H1 (cell line): ENCODE results near the gene UBE2I. TPM values are rescaled to one million over a fixed set of nuclear protein-coding genes. Genes with fewer than 3 reads are reported as not detected.

Experiments used
- CTCF ChIA-PET: fragments of 300-600 bp; sonication (Branson Sonifier 250); formaldehyde crosslinking; loops from one replicate; lab custom pipeline; 2021; ENCODE audit not compliant: partially characterized antibody; lab: Charles Lee
- POLR2A ChIA-PET: fragments of 300-600 bp; sonication (Branson Sonifier 250); formaldehyde crosslinking; loops from one replicate; lab custom pipeline; 2021; ENCODE audit warnings: inconsistent platforms; ENCODE audit not compliant: partially characterized antibody; lab: Charles Lee
- DNase-seq, 2 experiments: peaks; one replicate each; pipeline versions ENCODE4 v3.0.0 to v3.0.0-alpha.2; 2010 to 2022; ENCODE audit warnings: low spot score in 2 of 2, low read depth in 1 of 2, mixed read lengths in 1 of 2
- FAIRE-seq: peaks from 2 replicates; lab custom pipeline; 2011; peaks lifted over from hg19 to GRCh38; lab: Jason Lieb, UNC
- H2AFZ ChIP-seq: 2 replicates; pipeline ENCODE4 v1.8.1; 2012; ENCODE audit warnings: low read length, inconsistent platforms
- H2AK5ac ChIP-seq: 2 replicates; pipeline ENCODE4 v1.6.1; 2013; ENCODE audit warnings: low read depth, low read length
- H2BK120ac ChIP-seq: replicated peaks from 2 replicates; pipeline ENCODE3; 2013; ENCODE audit warnings: low read depth, low read length, inconsistent platforms
- H2BK12ac ChIP-seq: 2 replicates; pipeline ENCODE4 v1.6.1; 2013; ENCODE audit warnings: low read depth, low read length
- H2BK15ac ChIP-seq: 2 replicates; pipeline ENCODE4 v1.6.1; 2013; ENCODE audit warnings: low read length
- H2BK20ac ChIP-seq: 2 replicates; pipeline ENCODE4 v1.6.1; 2013; ENCODE audit warnings: low read length
- H2BK5ac ChIP-seq: 2 replicates; pipeline ENCODE4 v1.6.1; 2013; ENCODE audit warnings: low read depth, low read length
- H3K14ac ChIP-seq: 2 replicates; pipeline ENCODE4 v1.6.1; 2013; ENCODE audit warnings: inconsistent platforms; ENCODE audit not compliant: insufficient read length
- H3K18ac ChIP-seq: 2 replicates; pipeline ENCODE4 v1.6.1; 2013; ENCODE audit warnings: low read length; ENCODE audit errors: extremely low read depth
- H3K23ac ChIP-seq: 2 replicates; pipeline ENCODE4 v1.6.1; 2013; ENCODE audit warnings: inconsistent platforms; ENCODE audit not compliant: insufficient read length
- H3K23me2 ChIP-seq: 2 replicates; pipeline ENCODE4 v1.6.1; 2013; ENCODE audit warnings: low read depth, low read length
- H3K27ac ChIP-seq: 2 replicates; pipeline ENCODE4 v1.6.1; 2011; ENCODE audit warnings: low read depth, low read length, inconsistent platforms
- H3K27me3 ChIP-seq, 4 experiments: replicated peaks in 1 of 4; 1 replicate in 1 of 4; 2 replicates in 3 of 4; pipeline versions ENCODE4 v1.6.1 to v1.8.1; 2011 to 2013; ENCODE audit warnings: low read length in 3 of 4, mild to moderate bottlenecking in 3 of 4, inconsistent platforms in 2 of 4, mixed read lengths in 2 of 4, moderate library complexity in 1 of 4; ENCODE audit not compliant: control insufficient read depth in 3 of 4, insufficient read depth in 3 of 4; ENCODE audit errors: extremely low read depth in 1 of 4
- H3K36me3 ChIP-seq, 4 experiments: 2 replicates each; pipeline versions ENCODE4 v1.6.1 to v1.8.1; 2011 to 2013; ENCODE audit warnings: mild to moderate bottlenecking in 4 of 4, low read length in 3 of 4, moderate library complexity in 2 of 4, control low read depth in 1 of 4, inconsistent platforms in 1 of 4; ENCODE audit not compliant: insufficient read depth in 4 of 4, control insufficient read depth in 2 of 4
- H3K4ac ChIP-seq: replicated peaks from 2 replicates; pipeline ENCODE3; 2013; ENCODE audit warnings: low read length, low read depth, mixed read lengths, inconsistent platforms; ENCODE audit not compliant: insufficient read length
- H3K4me1 ChIP-seq, 4 experiments: replicated peaks in 1 of 4; 1 replicate in 1 of 4; 2 replicates in 3 of 4; pipeline versions ENCODE4 v1.6.1 to v1.8.1; 2011 to 2013; ENCODE audit warnings: low read length in 3 of 4, inconsistent platforms in 2 of 4, mixed read lengths in 1 of 4; ENCODE audit not compliant: insufficient read depth in 4 of 4, control insufficient read depth in 3 of 4
- H3K4me2 ChIP-seq, 2 experiments: 2 replicates each; pipeline versions ENCODE4 v1.6.1 to v1.8.1; 2011 to 2013; ENCODE audit warnings: low read depth in 2 of 2, low read length in 2 of 2, control low read depth in 1 of 2, inconsistent platforms in 1 of 2, mild to moderate bottlenecking in 1 of 2; ENCODE audit not compliant: insufficient read depth in 1 of 2
- H3K4me3 ChIP-seq, 4 experiments: fragments of 200-600, 300-600 bp in 1 of 4; sonication (generic), shearing (Covaris generic), sonication (Bioruptor Twin) in 1 of 4; 2 replicates each; pipeline versions ENCODE4 v1.5.1 to v1.8.1; 2011 to 2016; ENCODE audit warnings: low read length in 4 of 4, low read depth in 3 of 4, control low read depth in 2 of 4, inconsistent platforms in 2 of 4, mild to moderate bottlenecking in 2 of 4, mixed read lengths in 1 of 4, moderate library complexity in 1 of 4; ENCODE audit not compliant: insufficient read depth in 2 of 4; ENCODE audit errors: extremely low read depth in 1 of 4
- H3K56ac ChIP-seq: replicated peaks from 2 replicates; pipeline ENCODE3; 2013; ENCODE audit warnings: low read depth, mild to moderate bottlenecking, mixed read lengths, low read length, inconsistent platforms; ENCODE audit not compliant: insufficient read length
- H3K79me1 ChIP-seq: 2 replicates; pipeline ENCODE4 v1.6.1; 2013; ENCODE audit warnings: low read depth, low read length, control low read depth
- H3K79me2 ChIP-seq, 2 experiments: 2 replicates each; pipeline versions ENCODE4 v1.6.1 to v1.8.1; 2012 to 2013; ENCODE audit warnings: low read length in 2 of 2, mild to moderate bottlenecking in 2 of 2, inconsistent platforms in 1 of 2; ENCODE audit not compliant: insufficient read depth in 2 of 2, control insufficient read depth in 1 of 2
- H3K9ac ChIP-seq, 4 experiments: replicated peaks in 1 of 4; 1 replicate in 1 of 4; 2 replicates in 3 of 4; pipeline versions ENCODE4 v1.6.1 to v1.8.1; 2011 to 2013; ENCODE audit warnings: low read depth in 3 of 4, low read length in 3 of 4, control low read depth in 2 of 4, mild to moderate bottlenecking in 2 of 4, moderate library complexity in 2 of 4, inconsistent platforms in 1 of 4; ENCODE audit errors: extremely low read depth in 1 of 4
- H3K9me3 ChIP-seq, 2 experiments: 2 replicates each; pipeline versions ENCODE4 v1.6.1 to v1.8.1; 2012 to 2013; ENCODE audit warnings: mild to moderate bottlenecking in 2 of 2, moderate library complexity in 2 of 2, control low read depth in 1 of 2, inconsistent platforms in 1 of 2, low read depth in 1 of 2, low read length in 1 of 2, mixed read lengths in 1 of 2; ENCODE audit not compliant: insufficient read depth in 2 of 2
- H4K20me1 ChIP-seq, 2 experiments: replicated peaks in 1 of 2; 2 replicates each; pipeline versions ENCODE3 to v1.8.1; 2011 to 2013; ENCODE audit warnings: inconsistent platforms in 2 of 2, low read length in 2 of 2, mild to moderate bottlenecking in 1 of 2; ENCODE audit not compliant: insufficient read depth in 2 of 2, control insufficient read depth in 1 of 2
- H4K5ac ChIP-seq: 2 replicates; pipeline ENCODE4 v1.6.1; 2013; ENCODE audit warnings: low read length, low read depth, mixed read lengths, inconsistent platforms; ENCODE audit not compliant: insufficient read length
- H4K8ac ChIP-seq: 2 replicates; pipeline ENCODE4 v1.8.0; 2013; ENCODE audit warnings: mild to moderate bottlenecking, moderate library complexity, low read length, inconsistent platforms; ENCODE audit not compliant: insufficient read depth; ENCODE audit errors: extremely low read depth
- H4K91ac ChIP-seq: replicated peaks from 2 replicates; pipeline ENCODE3; 2013; ENCODE audit warnings: low read length, mixed read lengths, inconsistent platforms; ENCODE audit not compliant: insufficient read length
- POLR2AphosphoS5 ChIP-seq: IDR thresholded peaks from 2 replicates; pipeline ENCODE4 v1.6.1; 2011; ENCODE audit warnings: low read depth, low read length
- POU5F1 ChIP-seq: IDR thresholded peaks from 2 replicates; pipeline ENCODE4 v1.6.1; 2011; ENCODE audit warnings: low read depth, mild to moderate bottlenecking, low read length, moderate library complexity
- WGBS, 2 experiments: shearing (Covaris generic) in 1 of 2; methylation state at CpG; one replicate each; pipeline versions ENCODE4 v1.1.6 to v1.1.7; 2013 to 2015; ENCODE audit warnings: low lambda C conversion rate in 2 of 2, mixed read lengths in 2 of 2, inconsistent platforms in 1 of 2, low coverage in 1 of 2, missing lambda C conversion rate in 1 of 2; ENCODE audit not compliant: insufficient replicate concordance in 2 of 2, insufficient coverage in 1 of 2, insufficient read length in 1 of 2; ENCODE audit errors: extremely low coverage in 1 of 2, missing lambda C conversion rate in 1 of 2; 5-methylcytosine and 5-hydroxymethylcytosine counted together
- polyA plus RNA-seq, 7 experiments: library from polyadenylated mRNA; depleted of rRNA in 3 of 7; stranded (reverse) in 5 of 7; unstranded in 2 of 7; fragments of >200 nt in 5 of 7; fragments of 200-250 nt in 2 of 7; gene quantifications; 1 replicate in 5 of 7; 2 replicates in 1 of 7; 4 replicates in 1 of 7; pipeline versions ENCODE4 v1.2.1 to v1.2.3, GENCODE V29; 2011 to 2013; ENCODE audit warnings: missing spikeins in 2 of 7, mixed read lengths in 2 of 7
- total RNA-seq: library from RNA; stranded (reverse); fragmentation: NEBNext Ultra II Directional; extraction: Animal tissue kit (Norgen Biotek cat#: 25700); gene quantifications from 2 replicates; pipeline ENCODE4 v1.2.1, GENCODE V29; 2021

UBE2I gene
- total and polyA plus RNA-seq, 2 of the 8 experiments (the other 6 are each of a cell fraction or from before 2014, with no cell fraction given), result 148 to 268 TPM

DNA sequence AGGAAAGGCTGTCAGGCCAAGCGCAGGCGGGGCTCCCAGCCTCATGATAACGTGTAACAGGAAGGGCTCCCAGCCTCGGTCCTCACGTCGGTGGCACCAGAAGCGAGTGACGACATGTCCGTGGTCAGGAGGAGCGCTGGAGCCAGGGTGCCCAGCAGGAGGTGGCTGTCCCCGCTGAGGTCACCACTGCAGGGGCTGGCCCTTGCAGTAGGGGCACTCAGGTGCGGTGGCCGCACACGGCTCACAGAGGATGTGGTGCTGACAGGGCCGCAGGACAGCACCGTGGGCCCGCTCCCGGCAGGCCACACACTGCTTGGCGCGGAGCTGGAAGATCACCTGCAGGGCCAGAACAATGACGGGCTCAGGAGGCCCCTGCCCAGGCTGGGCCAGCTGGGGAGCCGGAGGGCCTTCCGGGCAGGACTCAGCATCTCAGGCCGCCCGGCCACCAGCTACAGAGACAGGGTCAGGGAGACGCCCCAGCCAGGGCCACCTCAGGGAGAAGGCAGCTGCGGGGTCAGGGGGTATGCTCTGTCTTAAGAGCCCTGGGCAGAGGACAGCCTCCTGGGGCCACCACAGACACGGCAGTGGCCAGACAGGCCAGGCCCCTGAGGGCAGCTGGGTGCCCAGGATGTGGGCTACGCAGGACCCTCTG lies 56.8 kb downstream of the UBE2I start:
- Histone ChIP-seq H2BK120ac (no peak overlapping the region), H3K23ac (no peak overlapping the region), H3K9ac (no peak overlapping the region), H2BK20ac (no peak overlapping the region), H2AFZ (no peak overlapping the region), H3K27me3 (no peaks in the 10 kb centered on the region), H2BK15ac (no peak overlapping the region), H2BK5ac (no peak overlapping the region), H3K9me3 (no peaks in the 10 kb centered on the region), H4K5ac (no peak overlapping the region), H3K79me1 (peaks cover 5% of the 10 kb centered on the region; the same call in 1 of the 2 replicates), H3K23me2 (no peaks in the 10 kb centered on the region), H3K14ac (no peak overlapping the region), H2AK5ac (no peak overlapping the region), H3K79me2 (peaks cover 0 to 5% of the 10 kb centered on the region in 2 experiments; a peak in 1 of 4 replicates), H2BK12ac (no peak overlapping the region), H3K18ac (no peak overlapping the region), H4K20me1 (peaks cover 8 to 29% of the 10 kb centered on the region in 2 experiments), H3K4me3 (no peak overlapping the region), H3K4me2 (no peak overlapping the region), H4K91ac (no peak overlapping the region), H3K4me1 (no peaks in the 10 kb centered on the region)
- POLR2A ChIA-PET, result interaction anchor here (0.6 to 6.6 kb wide), 3 partner anchors 8 to 42 kb away, joined by 3 to 44 read pairs (median 3); no protein-coding TSS in a partner anchor
- no peak for FAIRE-seq
- DNase-seq, result no peak
- TF ChIP-seq POLR2AphosphoS5 (0 out of 2 replicates have a peak, but pooled peaks have one; percentile 26), POU5F1 (no peak)
- TF ChIP-seq, all 59 proteins: peak for 1
- H3K56ac ChIP-seq, result no peak overlapping the region
- no peak overlapping the region; the same call in 1 of the 2 replicates for H4K8ac ChIP-seq
- H3K36me3 ChIP-seq, result peaks cover 15 to 47% (median 23%) of the 10 kb centered on the region in 4 experiments
- CTCF ChIA-PET, result interaction anchor here (0.8 to 8.1 kb wide), 7 partner anchors 9 to 146 kb away, joined by 3 to 59 read pairs (median 5); partner anchors contain the start of gene CCDC154
- 93% methylated on average over 28 of the region's 29 CpGs; no CpG with 5 or more reads in 1 of the 2 experiments for WGBS, 2 experiments
- no peak overlapping the region for H3K4ac ChIP-seq
- H3K27ac ChIP-seq, result no peak overlapping the region
